ENCODE results near the gene OR2A1.
"Not testable (repeated sequence)": the region's sequence is repeated elsewhere in the genome, so short reads cannot be mapped to it uniquely, and the experiment has no call there.

DNA sequence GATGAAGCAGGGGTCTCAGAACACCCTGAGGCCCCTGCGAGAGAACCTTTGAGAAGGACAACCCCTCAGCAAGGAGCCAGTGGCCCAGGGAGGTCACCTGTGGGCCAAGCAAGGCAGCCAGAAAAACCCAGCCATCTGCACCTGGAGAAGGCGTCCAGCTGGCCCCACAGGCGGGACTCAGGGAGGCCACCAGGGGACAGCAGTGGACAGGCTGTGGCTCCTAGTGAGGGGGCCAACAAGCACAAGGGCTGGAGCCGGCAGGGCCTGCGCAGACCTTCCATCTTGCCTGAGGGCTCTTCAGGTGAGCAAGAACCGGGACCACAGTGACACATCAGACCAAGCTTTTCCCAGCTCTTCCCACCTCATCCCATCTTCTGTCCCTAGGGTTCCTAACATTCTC, 53.3 kb downstream of the OR2A1 start:
- TF ChIP-seq, protein P1, sequence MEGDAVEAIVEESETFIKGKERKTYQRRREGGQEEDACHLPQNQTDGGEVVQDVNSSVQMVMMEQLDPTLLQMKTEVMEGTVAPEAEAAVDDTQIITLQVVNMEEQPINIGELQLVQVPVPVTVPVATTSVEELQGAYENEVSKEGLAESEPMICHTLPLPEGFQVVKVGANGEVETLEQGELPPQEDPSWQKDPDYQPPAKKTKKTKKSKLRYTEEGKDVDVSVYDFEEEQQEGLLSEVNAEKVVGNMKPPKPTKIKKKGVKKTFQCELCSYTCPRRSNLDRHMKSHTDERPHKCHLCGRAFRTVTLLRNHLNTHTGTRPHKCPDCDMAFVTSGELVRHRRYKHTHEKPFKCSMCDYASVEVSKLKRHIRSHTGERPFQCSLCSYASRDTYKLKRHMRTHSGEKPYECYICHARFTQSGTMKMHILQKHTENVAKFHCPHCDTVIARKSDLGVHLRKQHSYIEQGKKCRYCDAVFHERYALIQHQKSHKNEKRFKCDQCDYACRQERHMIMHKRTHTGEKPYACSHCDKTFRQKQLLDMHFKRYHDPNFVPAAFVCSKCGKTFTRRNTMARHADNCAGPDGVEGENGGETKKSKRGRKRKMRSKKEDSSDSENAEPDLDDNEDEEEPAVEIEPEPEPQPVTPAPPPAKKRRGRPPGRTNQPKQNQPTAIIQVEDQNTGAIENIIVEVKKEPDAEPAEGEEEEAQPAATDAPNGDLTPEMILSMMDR (optimal IDR thresholded peaks at IDR 0.05 in 1 of 3, IDR thresholded peaks at IDR 0.05 in 1 of 3, conservative IDR thresholded peaks at IDR 0.05 in 1 of 3; ENCODE audit: extremely low read depth in 1 of 3, insufficient read depth in 2 of 3, low read length in 3 of 3): not testable (repeated sequence)
- not testable (repeated sequence) for TF ChIP-seq EZH2 (IDR thresholded peaks at IDR 0.05; ENCODE audit: low read length)
